Measurements from ENCODE around the gene TAS2R39.
"Not testable (repeated sequence)": the region's sequence is repeated elsewhere in the genome, so short reads cannot be mapped to it uniquely, and the experiment has no call there.

Gene TAS2R39

GRCh38 chr7:143183024-143183423, at the start of gene TAS2R39:
Gene TAS2R39 (plus strand): TSS chr7:143183419. CDS start chr7:143183419, 0 bp downstream.
- no peak for DNase-seq

GRCh38 chr7:143147070-143147469, 36.1 kb upstream of the TAS2R39 start:
- no peak for DNase-seq

GRCh38 chr7:143148050-143148449, 35.2 kb upstream of the TAS2R39 start:
- DNase-seq: no peak

GRCh38 chr7:143148651-143149050, 34.6 kb upstream of the TAS2R39 start:
- DNase-seq: no peak

GRCh38 chr7:143150696-143151095, 32.5 kb upstream of the TAS2R39 start:
- DNase-seq: not testable (repeated sequence)

- DNase-seq: not testable (repeated sequence)
Measured at GRCh38 chr7:143158617-143159016, 24.6 kb upstream of the TAS2R39 start.

GRCh38 chr7:143171697-143172096, 11.5 kb upstream of the TAS2R39 start:
- DNase-seq: no peak

GRCh38 chr7:143172354-143172753, 10.9 kb upstream of the TAS2R39 start:
- DNase-seq: peak in 1 of 2 experiments; percentile 5

GRCh38 chr7:143176128-143176527, 7.1 kb upstream of the TAS2R39 start:
- DNase-seq: no peak

- DNase-seq: no peak
Measured at GRCh38 chr7:143177374-143178119, 5.7 kb upstream of the TAS2R39 start.

GRCh38 chr7:143180771-143181170, 2.4 kb upstream of the TAS2R39 start:
- not testable (repeated sequence) for DNase-seq

- no peak for DNase-seq
Measured at GRCh38 chr7:143181349-143181748, 1.9 kb upstream of the TAS2R39 start.

GRCh38 chr7:143185551-143185950, 2.3 kb downstream of the TAS2R39 start:
- DNase-seq: no peak

- no peak for DNase-seq
Measured at GRCh38 chr7:143188994-143189393, 5.8 kb downstream of the TAS2R39 start.

- no peak for DNase-seq
Measured at GRCh38 chr7:143193880-143194279, 10.7 kb downstream of the TAS2R39 start.

- no peak for DNase-seq
Measured at GRCh38 chr7:143199040-143199439, 15.8 kb downstream of the TAS2R39 start.

GRCh38 chr7:143202161-143202560, 18.9 kb downstream of the TAS2R39 start:
- no peak for DNase-seq

GRCh38 chr7:143203386-143203785, 20.2 kb downstream of the TAS2R39 start:
- DNase-seq: no peak

GRCh38 chr7:143205560-143206293, 22.5 kb downstream of the TAS2R39 start:
- DNase-seq: peak; percentile 95 to 97

GRCh38 chr7:143210541-143210940, 27.3 kb downstream of the TAS2R39 start:
- no peak for DNase-seq

GRCh38 chr7:143213478-143213877, 30.3 kb downstream of the TAS2R39 start:
- DNase-seq: not testable (repeated sequence)

- DNase-seq: peak; percentile 87 to 90
Measured at GRCh38 chr7:143214789-143215679, 31.8 kb downstream of the TAS2R39 start.

- no peak for DNase-seq
Measured at GRCh38 chr7:143216151-143216550, 32.9 kb downstream of the TAS2R39 start.

All from AML-193 (cell line).